ENCODE data around the gene COBLL1.

COBLL1 gene

DNA sequence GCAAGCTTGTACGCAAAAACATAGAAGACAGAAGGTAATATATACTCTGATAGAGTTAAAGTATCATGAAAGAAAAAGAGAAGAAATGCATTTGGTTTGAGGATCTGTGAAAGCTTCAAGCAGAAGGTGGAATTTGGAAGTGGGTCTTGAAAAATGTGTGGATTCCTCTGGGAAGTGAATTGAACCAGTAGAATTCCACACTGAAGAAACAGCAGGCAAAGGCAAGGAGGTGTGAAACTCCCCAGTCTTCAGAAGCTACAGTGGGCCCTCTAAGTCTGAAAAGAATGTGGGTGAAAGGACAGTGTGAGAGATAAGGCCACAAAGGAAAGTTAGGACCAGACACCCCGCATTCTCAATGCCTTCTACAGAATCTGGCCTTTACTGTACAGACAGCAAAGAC, 25.6 kb downstream of the COBLL1 start (continued):
- TF ChIP-seq ZNF561 (tag by site-specific recombination; IDR thresholded peaks at IDR 0.05; ENCODE audit: borderline replicate concordance) (no peak), WT1 (tag by site-specific recombination; IDR thresholded peaks at IDR 0.05) (no peak)
- TF ChIP-seq, protein P1, sequence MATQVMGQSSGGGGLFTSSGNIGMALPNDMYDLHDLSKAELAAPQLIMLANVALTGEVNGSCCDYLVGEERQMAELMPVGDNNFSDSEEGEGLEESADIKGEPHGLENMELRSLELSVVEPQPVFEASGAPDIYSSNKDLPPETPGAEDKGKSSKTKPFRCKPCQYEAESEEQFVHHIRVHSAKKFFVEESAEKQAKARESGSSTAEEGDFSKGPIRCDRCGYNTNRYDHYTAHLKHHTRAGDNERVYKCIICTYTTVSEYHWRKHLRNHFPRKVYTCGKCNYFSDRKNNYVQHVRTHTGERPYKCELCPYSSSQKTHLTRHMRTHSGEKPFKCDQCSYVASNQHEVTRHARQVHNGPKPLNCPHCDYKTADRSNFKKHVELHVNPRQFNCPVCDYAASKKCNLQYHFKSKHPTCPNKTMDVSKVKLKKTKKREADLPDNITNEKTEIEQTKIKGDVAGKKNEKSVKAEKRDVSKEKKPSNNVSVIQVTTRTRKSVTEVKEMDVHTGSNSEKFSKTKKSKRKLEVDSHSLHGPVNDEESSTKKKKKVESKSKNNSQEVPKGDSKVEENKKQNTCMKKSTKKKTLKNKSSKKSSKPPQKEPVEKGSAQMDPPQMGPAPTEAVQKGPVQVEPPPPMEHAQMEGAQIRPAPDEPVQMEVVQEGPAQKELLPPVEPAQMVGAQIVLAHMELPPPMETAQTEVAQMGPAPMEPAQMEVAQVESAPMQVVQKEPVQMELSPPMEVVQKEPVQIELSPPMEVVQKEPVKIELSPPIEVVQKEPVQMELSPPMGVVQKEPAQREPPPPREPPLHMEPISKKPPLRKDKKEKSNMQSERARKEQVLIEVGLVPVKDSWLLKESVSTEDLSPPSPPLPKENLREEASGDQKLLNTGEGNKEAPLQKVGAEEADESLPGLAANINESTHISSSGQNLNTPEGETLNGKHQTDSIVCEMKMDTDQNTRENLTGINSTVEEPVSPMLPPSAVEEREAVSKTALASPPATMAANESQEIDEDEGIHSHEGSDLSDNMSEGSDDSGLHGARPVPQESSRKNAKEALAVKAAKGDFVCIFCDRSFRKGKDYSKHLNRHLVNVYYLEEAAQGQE (tag by site-specific recombination; IDR thresholded peaks at IDR 0.05), result no peak
- TF ChIP-seq, protein P2, sequence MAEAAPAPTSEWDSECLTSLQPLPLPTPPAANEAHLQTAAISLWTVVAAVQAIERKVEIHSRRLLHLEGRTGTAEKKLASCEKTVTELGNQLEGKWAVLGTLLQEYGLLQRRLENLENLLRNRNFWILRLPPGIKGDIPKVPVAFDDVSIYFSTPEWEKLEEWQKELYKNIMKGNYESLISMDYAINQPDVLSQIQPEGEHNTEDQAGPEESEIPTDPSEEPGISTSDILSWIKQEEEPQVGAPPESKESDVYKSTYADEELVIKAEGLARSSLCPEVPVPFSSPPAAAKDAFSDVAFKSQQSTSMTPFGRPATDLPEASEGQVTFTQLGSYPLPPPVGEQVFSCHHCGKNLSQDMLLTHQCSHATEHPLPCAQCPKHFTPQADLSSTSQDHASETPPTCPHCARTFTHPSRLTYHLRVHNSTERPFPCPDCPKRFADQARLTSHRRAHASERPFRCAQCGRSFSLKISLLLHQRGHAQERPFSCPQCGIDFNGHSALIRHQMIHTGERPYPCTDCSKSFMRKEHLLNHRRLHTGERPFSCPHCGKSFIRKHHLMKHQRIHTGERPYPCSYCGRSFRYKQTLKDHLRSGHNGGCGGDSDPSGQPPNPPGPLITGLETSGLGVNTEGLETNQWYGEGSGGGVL (tag by site-specific recombination; IDR thresholded peaks at IDR 0.05), result no peak

DNA sequence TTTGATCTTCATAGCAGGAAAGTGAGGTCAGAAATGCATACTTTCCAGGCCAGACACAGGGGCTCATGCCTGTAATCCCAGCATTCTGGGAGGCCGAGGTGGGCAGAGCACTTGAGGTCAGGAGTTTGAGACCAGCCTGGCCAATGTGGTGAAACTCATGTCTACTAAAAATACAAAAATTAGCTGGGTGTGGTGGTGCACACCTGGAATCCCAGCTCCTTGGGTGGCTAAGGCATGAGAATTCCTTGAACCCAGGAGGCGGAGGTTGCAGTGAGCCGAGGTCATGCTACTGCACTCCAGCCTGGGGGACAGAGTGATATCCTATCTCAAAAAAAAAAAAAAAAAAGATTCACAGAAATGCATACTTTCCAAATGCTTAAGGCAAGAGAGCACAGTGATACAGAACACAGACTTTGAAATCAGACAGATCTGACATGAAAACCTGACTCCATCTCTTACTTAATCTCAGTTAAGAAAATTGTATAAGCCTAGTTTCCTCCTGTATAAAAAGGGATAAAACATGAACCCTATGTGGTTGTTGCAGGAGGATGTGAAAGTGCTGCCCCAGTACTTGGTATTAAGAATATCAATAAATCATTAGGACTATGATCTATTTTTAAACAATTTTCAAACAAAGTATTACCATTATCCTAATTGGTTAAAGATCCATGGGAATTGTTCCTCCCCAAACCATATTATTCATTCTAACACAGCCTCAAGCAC, 26.4 kb downstream of the COBLL1 start:
- H3K27ac ChIP-seq (ENCODE audit: extremely low read depth, low read depth, low read length), result no peak overlapping the region
- POLR2A ChIA-PET, result no interaction called here
- no peaks in the 10 kb centered on the region for H3K9me3 ChIP-seq (ENCODE audit: control insufficient read depth, insufficient read depth, low read depth, low read length)
- CTCF ChIA-PET, result interaction anchor here (2.0 kb wide), 1 partner anchor 99 kb away, joined by 5 read pairs; no protein-coding TSS in a partner anchor
- no peaks in the 10 kb centered on the region for H3K36me3 ChIP-seq (ENCODE audit: control insufficient read depth in 2 of 2, insufficient read depth in 1 of 2, low read length in 2 of 2)
- no peak overlapping the region for H3K4me3 ChIP-seq (ENCODE audit: low read depth, low read length)
- no peak for TF ChIP-seq ZNF114 (tag by site-specific recombination; IDR thresholded peaks at IDR 0.05)
- TF ChIP-seq ZNF146 (tag by site-specific recombination; IDR thresholded peaks at IDR 0.05), result no peak
- TF ChIP-seq, protein P3, sequence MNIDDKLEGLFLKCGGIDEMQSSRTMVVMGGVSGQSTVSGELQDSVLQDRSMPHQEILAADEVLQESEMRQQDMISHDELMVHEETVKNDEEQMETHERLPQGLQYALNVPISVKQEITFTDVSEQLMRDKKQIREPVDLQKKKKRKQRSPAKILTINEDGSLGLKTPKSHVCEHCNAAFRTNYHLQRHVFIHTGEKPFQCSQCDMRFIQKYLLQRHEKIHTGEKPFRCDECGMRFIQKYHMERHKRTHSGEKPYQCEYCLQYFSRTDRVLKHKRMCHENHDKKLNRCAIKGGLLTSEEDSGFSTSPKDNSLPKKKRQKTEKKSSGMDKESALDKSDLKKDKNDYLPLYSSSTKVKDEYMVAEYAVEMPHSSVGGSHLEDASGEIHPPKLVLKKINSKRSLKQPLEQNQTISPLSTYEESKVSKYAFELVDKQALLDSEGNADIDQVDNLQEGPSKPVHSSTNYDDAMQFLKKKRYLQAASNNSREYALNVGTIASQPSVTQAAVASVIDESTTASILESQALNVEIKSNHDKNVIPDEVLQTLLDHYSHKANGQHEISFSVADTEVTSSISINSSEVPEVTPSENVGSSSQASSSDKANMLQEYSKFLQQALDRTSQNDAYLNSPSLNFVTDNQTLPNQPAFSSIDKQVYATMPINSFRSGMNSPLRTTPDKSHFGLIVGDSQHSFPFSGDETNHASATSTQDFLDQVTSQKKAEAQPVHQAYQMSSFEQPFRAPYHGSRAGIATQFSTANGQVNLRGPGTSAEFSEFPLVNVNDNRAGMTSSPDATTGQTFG (tag by site-specific recombination; IDR thresholded peaks at IDR 0.05; ENCODE audit: borderline replicate concordance), result no peak
- TF ChIP-seq ZSCAN30 (tag by site-specific recombination; IDR thresholded peaks at IDR 0.05), result no peak
- TF ChIP-seq SP7 (tag by site-specific recombination; IDR thresholded peaks at IDR 0.05), result no peak
- TF ChIP-seq, protein P4, sequence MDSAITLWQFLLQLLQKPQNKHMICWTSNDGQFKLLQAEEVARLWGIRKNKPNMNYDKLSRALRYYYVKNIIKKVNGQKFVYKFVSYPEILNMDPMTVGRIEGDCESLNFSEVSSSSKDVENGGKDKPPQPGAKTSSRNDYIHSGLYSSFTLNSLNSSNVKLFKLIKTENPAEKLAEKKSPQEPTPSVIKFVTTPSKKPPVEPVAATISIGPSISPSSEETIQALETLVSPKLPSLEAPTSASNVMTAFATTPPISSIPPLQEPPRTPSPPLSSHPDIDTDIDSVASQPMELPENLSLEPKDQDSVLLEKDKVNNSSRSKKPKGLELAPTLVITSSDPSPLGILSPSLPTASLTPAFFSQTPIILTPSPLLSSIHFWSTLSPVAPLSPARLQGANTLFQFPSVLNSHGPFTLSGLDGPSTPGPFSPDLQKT (IDR thresholded peaks at IDR 0.05; ENCODE audit: borderline replicate concordance, low read depth, low read length), result no peak
- no peak for TF ChIP-seq ZNF366 (tag by site-specific recombination; conservative IDR thresholded peaks at IDR 0.05)
- no peak for TF ChIP-seq ZNF302 (tag by site-specific recombination; IDR thresholded peaks at IDR 0.05; ENCODE audit: low read depth)
- TF ChIP-seq ZFP41 (tag by site-specific recombination; IDR thresholded peaks at IDR 0.05; ENCODE audit: borderline replicate concordance), result no peak
- H3K4me1 ChIP-seq (ENCODE audit: control insufficient read depth, insufficient read depth, low read length), result peaks cover 5% of the 10 kb centered on the region; the same call in 1 of the 2 replicates

Measured in HEK293 (cell line).